ENCODE data around the gene GPX5.

The GPX5 gene

DNA sequence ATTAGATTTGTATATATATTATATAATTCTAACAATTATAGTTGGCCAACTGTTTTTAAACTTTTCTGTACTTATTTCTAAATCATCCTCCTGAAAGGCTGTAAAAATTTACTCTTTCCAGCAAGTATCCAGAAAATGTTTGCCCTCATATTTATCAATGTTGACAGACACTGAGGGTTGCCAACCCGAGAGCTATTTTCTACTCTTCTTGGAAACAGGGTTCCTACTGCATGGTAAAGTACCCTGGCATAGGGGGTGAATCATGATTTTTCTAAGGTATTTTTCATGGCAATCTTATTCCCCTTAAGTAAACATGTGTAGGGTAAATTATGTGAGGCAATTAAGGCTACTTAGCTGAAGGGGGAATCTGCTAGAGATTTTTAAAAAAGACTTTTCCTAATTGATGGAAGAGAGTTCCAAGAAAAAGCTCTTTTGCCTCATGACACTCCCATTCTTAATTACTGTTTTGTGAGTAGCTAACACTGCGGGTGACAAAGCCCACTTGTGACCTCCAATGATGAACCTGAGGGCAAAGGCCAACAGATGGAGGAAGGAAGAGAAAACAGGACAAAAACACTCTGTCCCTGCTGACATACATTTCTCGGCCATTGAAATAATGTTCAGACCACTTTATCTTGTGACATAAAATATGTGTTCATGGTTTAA is 37.9 kb downstream of the GPX5 start:
- no peak for DNase-seq

DNA sequence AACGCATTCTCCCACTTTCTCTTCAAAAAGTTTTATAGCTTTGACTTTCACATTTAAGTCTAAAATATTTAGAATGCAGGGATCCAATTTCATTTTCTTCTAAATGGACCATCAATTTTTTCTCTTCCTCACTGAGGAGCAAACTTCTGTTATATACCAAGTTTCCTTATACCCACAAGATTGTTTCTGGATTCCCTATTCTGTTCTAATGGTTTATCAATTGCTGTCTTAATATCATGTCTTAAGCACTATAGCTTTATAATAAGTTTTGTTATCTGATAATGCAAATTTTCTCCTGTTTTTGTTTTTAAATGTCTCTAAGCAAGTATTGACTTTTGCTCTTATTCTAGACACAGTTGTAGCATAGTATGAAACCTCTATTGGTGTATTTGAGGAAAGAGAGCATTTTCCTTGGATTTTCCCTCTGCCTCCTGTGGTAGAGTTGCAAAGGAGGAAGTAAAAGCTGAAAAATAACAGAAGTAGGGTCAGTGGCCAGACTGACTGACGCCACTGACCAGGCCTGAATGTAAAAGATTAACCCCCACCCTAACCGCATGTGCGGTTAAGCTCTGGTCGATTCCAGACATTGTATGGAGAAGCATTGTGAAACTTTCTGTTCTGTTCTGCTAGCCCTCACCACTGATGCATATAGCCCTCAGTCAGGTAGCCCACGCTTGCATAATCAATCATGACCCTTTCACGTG is 40.3 kb downstream of the GPX5 start:
- DNase-seq = no peak

DNA sequence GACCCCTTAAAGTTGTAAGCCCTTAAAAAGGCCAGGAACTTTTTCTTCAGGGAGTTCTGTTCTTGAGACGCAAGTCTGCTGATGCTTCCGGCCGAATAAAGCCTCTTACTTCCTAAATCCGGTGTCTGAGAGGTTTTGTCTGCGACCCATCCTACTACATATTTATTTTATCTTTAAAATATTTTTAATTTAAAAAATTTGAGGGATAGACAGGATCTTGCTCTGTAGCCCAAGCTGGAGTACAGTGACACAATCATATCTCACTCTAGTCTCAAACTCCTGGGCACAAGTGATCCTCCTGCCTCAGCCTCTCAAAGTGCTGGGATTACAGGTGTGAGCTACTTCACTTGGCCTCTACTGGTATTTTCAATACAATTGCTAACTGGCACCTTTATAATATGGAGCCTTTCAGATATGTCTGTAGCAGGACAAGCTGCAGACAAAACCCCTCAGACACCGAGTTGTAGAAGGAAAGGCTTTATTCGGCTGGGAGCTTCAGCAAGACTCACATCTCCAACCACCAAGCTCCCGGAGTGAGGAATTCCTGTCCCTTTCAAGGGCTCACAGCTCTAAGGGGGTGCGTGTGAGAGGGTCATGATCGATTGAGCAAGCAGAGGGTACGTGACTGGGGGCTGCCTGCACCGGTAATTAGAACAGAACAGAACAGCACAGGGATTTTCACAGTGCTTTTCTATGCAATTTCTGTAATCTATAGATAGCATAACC is 41.0 kb downstream of the GPX5 start:
- no peak for DNase-seq

DNA sequence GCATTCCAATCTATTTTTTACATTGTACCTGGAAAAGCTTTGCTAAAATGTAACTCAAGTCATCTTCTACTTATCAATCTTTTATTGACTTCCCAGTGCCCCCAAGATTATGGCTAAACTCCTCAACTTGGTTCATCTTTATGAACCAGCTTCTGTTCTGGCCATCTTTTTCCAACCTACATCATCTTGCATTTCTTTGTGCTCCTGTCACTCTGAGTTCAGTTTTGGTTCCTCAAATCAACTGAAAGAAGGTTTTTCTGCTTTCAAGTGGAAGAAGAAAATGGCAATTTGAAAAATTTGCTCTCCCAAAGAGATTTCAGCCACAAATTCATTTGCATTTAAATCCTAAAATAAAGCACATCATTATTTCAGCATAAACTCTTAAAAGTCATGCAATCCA is 41.8 kb downstream of the GPX5 start:
- no peak for DNase-seq

DNA sequence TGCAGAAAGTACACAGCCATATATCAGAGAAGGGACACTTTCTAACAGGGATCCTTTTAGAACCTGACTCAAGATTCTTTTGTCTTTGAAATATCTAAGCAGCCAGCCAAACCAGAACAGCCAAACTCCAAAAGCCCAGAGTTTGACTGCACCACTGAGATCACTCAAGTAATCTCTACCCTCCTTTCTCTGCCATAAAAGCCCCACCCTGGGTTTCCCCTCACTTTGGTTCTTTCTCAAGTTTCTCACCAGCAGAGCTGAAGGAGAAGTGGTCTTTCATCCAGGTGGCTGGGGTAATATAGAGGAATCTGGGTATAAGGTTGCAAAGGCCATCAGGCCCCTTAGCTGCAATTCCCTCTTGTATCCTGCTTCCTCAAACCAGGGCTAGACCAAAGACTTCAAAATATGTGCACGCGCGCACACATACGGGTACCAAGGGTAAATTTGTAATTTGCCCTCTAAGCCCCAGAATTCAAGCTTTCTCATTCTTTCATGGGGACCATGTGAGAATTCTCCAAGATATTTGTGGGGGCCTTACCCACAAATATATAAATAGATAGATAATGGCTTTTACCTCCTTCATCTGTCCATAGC is 42.9 kb downstream of the GPX5 start:
- no peak for DNase-seq

DNA sequence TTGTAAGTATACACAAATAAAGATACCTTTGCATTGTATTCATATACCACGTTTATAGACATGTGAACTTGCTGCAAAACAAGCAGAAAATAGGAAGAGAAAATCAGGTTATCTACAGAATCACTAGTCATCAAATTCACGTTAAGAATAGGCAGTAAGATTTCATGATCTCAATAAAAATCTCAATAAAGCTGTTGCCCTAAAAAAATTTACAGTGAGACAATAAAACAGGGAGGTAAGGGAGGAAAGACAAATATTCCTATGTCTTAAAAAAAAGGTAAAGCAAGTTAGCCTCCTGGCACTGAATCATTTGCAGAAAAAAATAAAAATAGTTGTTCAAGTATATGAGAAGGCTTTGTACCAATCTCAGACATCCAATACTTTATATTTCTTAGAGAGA is 44.1 kb downstream of the GPX5 start:
- DNase-seq = no peak

DNA sequence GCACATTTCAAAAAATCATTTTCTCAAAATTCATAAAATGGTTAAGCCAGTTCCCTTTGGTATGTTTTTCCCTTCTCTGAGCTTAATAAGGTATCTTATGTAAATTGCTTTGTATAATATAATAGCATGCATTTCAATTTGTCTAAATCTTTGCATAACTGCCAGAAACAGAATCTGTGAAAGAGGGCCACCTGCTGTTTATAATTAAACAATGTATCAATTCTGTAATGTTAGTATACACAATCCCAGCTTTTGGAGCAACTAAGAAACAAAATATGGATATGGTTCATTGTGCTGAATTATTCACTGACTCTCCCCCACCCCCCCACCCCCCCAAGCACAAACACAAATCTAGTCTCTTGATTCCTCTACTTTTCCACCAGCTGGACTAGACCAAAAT is 54.8 kb downstream of the GPX5 start:
- no peak for DNase-seq

DNA sequence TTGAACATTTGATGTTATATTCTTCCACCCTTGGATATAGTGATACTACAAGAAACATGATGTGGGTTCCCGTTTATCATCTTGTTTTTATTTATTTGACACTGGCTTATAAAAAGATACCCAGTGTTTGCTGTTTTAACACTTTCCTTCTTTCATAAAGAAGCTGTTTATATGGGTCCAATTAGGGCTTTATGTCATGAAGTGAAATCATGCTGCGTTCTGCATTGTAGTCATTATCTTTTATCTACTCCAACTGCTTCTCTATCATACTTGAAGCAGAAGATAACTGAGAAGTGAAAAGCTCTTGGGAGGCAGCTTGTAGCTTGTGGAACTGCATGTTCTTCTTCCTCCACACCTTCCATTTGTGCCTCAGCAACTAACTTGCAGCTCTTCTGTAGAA is 57.8 kb downstream of the GPX5 start:
- DNase-seq = no peak
